HG03196 (cell line): ENCODE results near the gene WDR76.

Experiments used
- ATAC-seq: cut with Tn5 transposase; IDR thresholded peaks from one replicate; pipeline ENCODE4 v1.9.1; 2021; ENCODE audit not compliant: unreplicated experiment

The WDR76 gene

DNA sequence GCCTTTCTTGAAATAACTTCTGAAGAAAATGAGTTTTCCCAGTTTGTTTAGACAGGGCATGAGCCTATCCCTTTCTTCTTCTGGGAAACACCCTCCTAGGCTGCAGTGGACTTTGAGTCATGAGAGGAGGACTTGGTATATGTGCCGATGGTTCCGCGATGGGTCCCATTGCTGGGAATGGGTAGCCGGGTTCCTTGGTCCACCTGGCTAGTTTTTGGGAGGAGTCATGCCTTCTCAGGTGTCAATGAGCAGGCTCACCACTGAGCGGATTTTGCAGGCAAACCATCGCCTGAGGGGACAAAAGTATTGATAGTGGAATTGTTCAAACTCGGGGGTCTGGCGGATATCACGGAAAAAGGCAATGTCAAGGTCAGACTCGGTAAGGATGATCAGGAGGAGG lies 46.8 kb downstream of the WDR76 start:
- ATAC-seq = no peak

- no peak for ATAC-seq
Measured at GRCh38 chr15:43876872-43877271, 50.1 kb downstream of the WDR76 start.

DNA sequence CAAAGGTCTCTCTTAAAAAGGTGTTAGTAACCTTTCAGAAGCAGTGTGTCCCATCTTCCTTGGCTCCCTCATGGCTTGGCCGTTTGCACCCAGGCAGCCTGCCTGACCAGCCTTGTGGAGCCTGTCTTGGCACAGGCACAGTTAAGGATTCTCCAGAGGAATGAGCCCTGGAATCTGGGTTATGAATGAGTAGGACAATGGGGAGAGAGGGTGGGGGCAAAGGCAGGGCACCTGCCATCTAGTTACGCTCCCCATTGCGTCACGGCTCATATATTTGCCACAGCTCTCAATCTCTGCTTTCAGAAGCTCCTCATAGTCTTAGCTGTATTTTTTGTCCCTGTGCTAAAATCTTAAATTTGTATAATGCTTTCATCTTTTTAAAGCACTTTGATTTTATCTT lies 50.6 kb downstream of the WDR76 start:
- ATAC-seq = no peak

DNA sequence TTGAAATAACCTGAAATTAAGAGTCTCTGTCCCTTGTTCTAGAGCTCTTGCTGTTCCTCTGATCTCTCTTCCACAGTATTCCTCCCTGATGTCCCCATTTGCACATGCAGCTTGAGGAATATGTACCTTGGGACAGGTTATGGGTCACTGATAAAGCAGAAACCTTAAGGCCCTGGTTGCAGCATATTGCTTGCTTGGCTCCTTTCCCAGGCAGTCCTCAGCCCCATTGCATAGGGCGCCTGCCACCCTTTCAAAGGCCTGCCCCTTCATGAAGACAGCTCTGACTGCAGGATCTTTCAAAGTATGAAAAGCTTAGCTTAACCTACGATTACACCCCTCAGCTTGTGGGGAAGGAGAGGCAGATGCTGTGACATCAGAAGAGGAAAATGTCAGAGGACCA lies 51.6 kb downstream of the WDR76 start:
- ATAC-seq = no peak

DNA sequence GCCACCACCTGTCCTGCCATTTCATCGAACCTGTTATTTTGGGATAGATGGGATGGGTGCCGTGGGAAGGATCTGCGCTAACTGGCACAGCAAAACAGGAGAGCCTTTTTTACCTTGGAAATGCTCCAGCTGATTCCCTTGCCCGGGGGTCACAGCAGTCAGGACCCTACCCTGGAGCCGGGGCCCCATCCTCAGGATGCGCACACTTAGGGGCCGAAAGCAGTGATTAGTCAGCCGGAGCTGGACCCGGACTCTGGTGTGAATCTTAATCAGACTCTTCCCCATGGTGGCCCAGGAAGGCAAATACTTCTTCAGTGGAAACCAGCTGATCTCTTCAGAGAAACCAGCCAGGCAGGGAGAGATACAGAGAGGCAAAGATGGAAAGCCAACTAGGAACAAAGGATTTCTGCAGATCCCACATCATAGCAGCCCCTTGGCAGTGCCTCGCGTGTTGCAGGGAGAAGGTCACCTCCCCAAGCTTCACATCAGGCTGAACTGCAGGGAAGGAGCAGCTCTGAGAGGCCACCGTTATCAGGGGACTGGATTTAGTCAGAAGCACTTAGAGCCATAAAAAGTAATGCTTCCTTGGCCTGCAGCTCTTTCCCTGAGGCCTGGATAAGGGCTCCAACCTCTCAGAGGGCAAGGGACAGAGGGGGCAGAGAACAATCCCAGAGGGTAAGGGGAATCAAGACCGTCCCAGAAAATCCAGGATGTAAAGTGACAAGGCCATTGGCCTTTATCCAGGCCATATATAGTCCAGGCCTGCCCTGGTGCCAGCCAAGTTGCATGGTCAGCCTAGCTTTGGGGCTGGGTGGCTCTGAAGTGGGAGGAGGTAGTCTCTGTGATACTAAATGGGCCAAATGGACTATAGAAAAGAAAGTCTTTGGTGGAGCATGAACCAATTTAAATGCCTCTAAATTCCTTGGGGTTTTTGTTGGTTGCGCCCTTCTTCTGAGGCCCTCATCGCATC lies 52.9 kb downstream of the WDR76 start:
- ATAC-seq = no peak

- no peak for ATAC-seq
Measured at GRCh38 chr15:43880406-43881194, 53.8 kb downstream of the WDR76 start.

- ATAC-seq = no peak
Measured at GRCh38 chr15:43881245-43881644, 54.4 kb downstream of the WDR76 start.

DNA sequence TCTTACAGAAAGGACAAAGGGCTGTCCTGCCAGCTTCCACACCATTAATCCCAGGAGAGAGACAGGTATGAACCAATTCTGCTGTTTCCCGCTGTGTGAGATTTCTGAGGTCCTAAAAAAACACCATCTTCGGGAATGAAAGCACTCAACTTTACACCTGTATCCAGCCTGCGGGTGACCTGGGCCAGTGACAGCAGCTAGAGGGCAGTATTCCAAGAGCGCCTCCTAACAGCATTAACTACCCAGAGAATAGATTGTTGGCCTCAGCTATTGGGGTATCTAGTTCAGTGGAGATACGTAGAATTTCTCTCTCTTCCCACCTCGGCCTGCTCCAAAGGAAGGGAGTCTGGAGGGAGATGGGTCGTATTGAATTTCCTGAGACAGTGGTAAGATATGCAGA lies 55.1 kb downstream of the WDR76 start:
- ATAC-seq = no peak

- no peak for ATAC-seq
Measured at GRCh38 chr15:43883571-43883970, 56.8 kb downstream of the WDR76 start.

GRCh38 chr15:43886558-43886957 lies 59.8 kb downstream of the WDR76 start:
- no peak for ATAC-seq

GRCh38 chr15:43887901-43888300 lies 61.1 kb downstream of the WDR76 start:
- ATAC-seq = no peak

GRCh38 chr15:43889042-43889441 lies 62.2 kb downstream of the WDR76 start:
- ATAC-seq = no peak

DNA sequence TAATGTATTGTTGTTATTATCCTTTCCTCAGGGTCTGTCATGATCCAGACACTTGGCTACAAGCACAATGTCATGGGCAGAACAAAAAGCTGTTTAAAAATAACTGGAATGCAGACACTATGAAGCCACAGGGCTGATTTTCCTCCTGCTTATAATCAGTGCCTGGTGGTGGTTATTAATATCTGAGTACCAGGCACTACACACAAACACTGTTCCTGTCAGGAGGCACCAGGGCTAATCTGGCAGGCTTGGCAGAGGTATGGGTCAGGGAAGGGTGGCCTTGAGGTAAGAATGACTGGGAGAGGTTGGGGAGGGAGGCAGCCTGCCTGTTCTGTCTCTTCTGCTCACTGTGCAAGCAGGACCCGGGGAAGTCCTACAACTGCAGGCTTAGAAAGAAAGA lies 67.2 kb downstream of the WDR76 start:
- ATAC-seq = no peak

DNA sequence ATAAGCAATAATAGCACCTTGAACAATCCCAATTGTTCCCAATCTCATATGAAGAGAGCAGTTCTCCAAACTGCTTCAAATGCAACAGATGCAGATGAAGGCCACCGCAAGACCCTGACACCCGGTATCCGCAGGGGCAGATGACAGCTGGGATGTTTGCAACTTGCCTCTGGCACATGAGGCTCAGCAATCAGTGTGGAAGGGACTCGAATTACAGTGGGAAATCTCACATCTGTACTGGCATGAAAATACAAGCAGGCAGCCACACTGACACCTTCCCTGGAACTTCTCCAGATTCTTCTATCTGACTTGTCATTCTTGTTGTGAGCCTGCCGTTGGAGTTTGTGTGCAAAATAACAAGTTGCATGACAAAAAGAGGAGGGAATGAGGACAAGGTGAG lies 68.8 kb downstream of the WDR76 start:
- no peak for ATAC-seq

DNA sequence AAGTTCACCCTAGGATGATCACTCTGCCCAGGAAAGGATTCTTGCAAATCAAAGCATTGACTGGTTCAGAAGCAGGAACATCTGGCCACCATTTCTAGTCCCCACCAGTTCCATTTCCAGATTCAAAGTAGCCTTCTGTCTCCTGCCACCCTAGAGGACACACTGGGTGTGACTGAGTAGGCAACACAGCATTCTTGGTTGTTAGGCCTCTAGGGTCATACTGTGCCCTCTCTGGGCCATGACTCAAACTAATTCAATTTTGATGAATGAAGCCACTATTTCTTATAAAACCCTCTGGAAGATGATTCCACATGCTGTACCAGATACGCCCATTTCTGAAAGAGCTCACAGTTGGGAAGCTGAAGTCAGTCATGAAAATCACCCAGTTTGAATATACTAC lies 69.7 kb downstream of the WDR76 start:
- no peak for ATAC-seq

GRCh38 chr15:43898891-43899290 lies 72.1 kb downstream of the WDR76 start:
- no peak for ATAC-seq

DNA sequence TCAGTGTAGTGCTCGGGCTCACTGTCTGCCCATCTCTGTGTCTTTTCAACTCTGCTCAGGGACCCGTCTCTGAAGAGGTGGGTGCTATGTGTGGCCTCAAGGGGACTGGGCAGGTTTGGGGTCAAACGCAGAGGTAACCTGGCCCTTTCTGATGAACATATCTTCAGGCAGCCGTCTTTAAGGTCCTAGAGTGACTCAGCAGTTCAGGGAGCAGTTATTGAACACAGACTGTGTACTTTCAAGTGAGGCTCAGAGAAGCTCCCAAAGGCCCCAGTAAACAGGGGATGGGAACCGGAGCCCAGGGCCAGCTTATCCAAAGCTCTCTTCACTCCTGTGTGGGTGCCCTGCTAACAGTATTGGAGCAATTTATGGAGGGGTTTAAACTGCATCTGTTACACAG lies 73.1 kb downstream of the WDR76 start:
- ATAC-seq = no peak

DNA sequence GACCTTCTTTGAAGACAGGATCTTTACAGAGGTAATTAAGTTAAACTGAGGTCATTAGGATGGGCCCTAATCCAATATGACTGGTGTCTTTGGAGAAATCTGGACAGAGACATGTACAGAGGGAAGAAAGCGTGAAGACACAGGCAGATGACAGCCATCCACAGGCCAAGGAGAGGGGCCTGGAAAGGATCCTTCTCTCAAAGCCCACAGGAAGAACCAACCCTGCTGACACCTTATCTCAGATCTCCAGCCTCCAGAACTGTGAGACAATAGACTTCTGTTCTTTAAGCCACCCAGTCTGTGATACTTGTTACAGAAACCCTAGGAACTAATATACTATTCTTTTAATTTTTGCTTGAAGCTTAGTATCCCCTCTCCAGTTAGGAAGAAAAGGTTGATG lies 74.2 kb downstream of the WDR76 start:
- no peak for ATAC-seq

DNA sequence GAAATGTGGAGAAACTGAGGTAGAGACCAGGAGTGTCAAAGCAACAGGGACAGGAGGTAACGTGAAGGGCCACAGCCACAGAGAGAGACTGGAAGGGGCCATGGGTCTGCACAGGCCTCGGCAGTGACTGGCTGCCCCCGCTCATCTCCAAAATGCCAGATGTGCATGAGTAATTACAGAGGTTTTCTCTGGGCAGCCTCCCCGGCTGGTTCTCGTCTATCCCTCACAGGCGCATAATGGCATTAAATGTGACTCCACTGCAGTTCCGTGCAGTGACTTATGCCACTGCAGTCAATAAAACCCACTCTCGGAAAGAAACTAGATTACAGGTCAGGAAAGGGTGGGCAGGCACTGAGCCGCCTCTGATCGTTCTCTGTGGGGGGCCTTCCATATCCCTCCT lies 74.7 kb downstream of the WDR76 start:
- ATAC-seq = no peak

GRCh38 chr15:43903864-43904290 lies 77.1 kb downstream of the WDR76 start:
- ATAC-seq = peak; percentile 68

DNA sequence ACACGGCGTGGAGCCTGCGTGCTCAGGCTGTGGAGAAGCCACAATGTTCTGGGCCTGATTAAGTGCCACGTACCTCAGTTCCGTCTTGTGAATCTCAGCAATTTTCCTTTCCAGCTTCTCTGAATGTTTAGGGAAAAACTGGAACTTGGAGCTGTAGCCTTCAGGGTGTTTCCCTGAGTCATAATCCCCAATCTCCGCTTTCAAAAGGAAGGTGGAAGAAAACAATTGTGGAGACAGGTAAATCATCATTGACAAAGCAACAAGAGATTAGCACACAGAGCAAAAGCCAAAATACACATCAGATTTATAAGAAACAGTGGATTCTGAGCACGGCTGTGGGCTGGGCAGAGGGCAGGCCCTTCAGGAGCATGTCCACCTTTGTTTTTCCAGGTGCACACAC lies 79.0 kb downstream of the WDR76 start:
- no peak for ATAC-seq

GRCh38 chr15:43908516-43909050 lies 81.8 kb downstream of the WDR76 start:
- no peak for ATAC-seq
